Measurements from ENCODE around the gene ITM2C.

- no peak for TF ChIP-seq CTCF (optimal IDR thresholded peaks at IDR 0.05 in 1 of 3, IDR thresholded peaks at IDR 0.05 in 1 of 3, conservative IDR thresholded peaks at IDR 0.05 in 1 of 3; ENCODE audit: extremely low read depth in 1 of 3, insufficient read depth in 2 of 3, low read length in 3 of 3)
- no peak for TF ChIP-seq EZH2 (IDR thresholded peaks at IDR 0.05; ENCODE audit: low read length)
Measured at GRCh38 chr2:230912046-230912445, 47.3 kb downstream of the ITM2C start.
